GM18526 (cell line): ENCODE data around the gene NPDC1.
A peak's percentile ranks its signal among the peaks of the same experiment; 100 is the strongest.

Experiments
- POLR2A ChIP-seq: IDR thresholded peaks from 3 replicates; pipeline ENCODE4 v1.6.1; 2011; ENCODE audit not compliant: insufficient read length; ENCODE audit errors: extremely low read depth

NPDC1 gene

GRCh38 chr9:137006116-137007003 lies 39.6 kb downstream of the NPDC1 start:
- TF ChIP-seq POLR2A = no peak

DNA sequence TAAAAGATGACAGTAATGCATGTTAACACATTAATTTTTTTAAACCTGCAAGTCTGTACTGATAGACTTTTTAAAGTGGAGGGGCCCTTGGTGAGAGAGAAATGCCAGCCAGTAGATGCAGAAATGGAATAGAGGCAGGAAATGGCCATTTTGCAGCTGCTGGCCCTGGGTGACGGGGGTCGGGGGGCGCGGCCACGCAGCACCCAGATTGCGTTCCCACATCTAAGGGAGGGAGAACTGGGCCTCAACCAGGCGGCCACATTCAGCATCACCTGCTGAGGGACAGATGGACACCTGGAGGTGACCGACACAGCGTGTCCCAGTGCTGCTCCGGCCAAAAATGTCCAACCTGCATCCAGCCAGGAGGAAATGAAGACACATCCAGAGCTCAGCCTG lies 43.3 kb downstream of the NPDC1 start:
- no peak for TF ChIP-seq POLR2A

GRCh38 chr9:137001857-137002645 lies 43.9 kb downstream of the NPDC1 start:
- TF ChIP-seq POLR2A = no peak

GRCh38 chr9:137000177-137000930 lies 45.6 kb downstream of the NPDC1 start:
- TF ChIP-seq POLR2A = no peak

DNA sequence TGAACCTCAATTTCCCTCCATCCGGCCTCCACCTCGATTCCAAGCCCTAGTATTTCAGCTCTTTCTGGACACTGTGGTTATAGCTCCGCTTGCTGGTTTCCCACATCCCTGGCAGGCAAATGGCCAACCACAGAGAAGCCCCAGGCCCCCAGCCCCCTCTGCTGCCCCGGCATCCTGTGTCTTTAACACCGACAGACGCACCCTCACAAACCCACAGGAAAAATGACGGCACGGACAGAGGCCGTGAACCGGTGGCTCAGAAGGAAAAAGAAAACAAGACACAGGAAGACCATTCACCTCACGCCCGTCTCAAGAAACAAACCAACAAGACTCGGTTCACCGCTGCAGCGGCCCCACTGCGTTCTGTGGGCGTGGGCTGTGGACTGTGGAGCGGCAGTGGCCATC lies 48.1 kb downstream of the NPDC1 start:
- no peak for TF ChIP-seq POLR2A

DNA sequence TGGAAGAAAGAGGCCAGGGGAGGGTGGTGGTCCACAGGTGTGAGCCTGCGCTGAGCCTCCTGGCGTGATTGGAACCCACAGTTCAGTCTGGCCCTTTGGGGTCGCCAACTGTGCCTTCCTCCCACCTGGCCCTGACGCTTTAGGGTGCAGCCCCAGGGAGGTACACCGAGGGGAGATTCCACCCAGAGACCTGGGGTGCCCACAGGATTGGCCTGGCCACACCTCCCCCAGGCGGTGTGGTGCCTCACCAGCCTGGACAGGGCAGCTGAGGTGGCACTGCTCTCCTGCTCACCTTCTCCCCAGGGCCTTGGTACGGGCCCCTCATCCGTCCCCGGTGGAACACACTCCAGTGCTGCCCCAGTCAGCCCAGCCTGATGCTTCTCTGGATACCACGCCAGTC lies 48.6 kb downstream of the NPDC1 start:
- TF ChIP-seq POLR2A = no peak

GRCh38 chr9:136996361-136997292 lies 49.4 kb downstream of the NPDC1 start, which contains the start of gene CLIC3:
CLIC3 (minus strand) TSS chr9:136996568; CDS start chr9:136996543, 25 bp downstream.
- TF ChIP-seq POLR2A = no peak

- no peak for TF ChIP-seq POLR2A
Measured at GRCh38 chr9:136995772-136996311, 50.1 kb downstream of the NPDC1 start.

GRCh38 chr9:136995362-136995761 lies 50.6 kb downstream of the NPDC1 start:
- TF ChIP-seq POLR2A = no peak

GRCh38 chr9:136994888-136995230 lies 51.1 kb downstream of the NPDC1 start:
- TF ChIP-seq POLR2A = no peak

DNA sequence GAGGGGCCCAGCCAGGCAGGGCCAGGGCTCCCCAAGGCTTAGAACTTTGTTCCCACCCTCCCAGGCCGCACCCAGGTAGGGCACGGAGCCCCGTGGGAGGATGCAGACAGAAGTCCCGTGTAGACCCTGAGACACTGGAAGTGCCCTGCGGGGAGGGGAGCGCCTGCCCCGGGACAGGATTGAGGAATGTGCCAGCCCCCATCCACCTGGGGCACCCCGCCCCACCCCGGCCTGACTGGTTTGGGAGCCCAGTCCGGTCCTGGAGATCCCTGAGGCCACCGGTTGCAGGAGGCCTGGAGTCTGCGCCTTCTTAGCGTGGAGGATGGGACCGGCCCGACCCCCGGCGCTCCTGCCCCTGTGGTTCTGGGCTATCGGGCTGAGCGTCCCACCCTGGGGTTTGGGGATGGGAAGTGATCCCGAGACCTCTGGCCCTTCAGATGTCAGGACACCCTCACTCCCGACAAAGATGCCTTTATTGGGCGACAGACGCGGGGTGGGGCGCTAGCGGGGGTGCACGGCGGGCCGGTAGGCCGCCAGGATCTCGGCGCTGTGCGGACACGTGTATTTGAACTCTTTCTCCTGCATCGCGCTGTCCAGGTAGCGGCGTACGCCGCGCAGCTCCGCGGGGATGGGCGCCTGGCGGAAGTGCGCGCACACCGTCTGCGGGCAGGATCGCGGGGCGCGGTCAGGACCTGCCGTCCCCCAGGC lies 51.6 kb downstream of the NPDC1 start:
- TF ChIP-seq POLR2A = no peak

- no peak for TF ChIP-seq POLR2A
Measured at GRCh38 chr9:136992819-136993369, 53.1 kb downstream of the NPDC1 start.

- TF ChIP-seq POLR2A = peak; percentile 56
Measured at GRCh38 chr9:136991993-136992818, 53.8 kb downstream of the NPDC1 start, which contains the start of gene PAXX. PAXX (plus strand) TSS chr9:136992422; CDS start chr9:136992444, 22 bp downstream.
